Tibial nerve (tissue), 4 donors: ENCODE results near the gene RASGEF1C. TPM values are rescaled to one million over a fixed set of nuclear protein-coding genes. Genes with fewer than 3 reads are reported as not detected.

Experiments
- DNase-seq, 2 donors: peaks; one replicate each; pipeline ENCODE4 v3.0.0-alpha.2; 2019; ENCODE audit warnings: low spot score in 2 of 2
- H3K27ac ChIP-seq, 4 donors: fragments of 200-600 bp; sonication (generic) in 3 of 4; one replicate each; pipeline ENCODE4 v1.5.1; 2017 to 2019; ENCODE audit warnings: mild to moderate bottlenecking in 1 of 4
- H3K27me3 ChIP-seq, 2 donors: fragments of 200-600 bp; sonication (generic) in 1 of 2; one replicate each; pipeline versions ENCODE4 v1.5.1 to v1.6.0; 2017 to 2019
- H3K36me3 ChIP-seq, 3 donors: fragments of 200-600 bp; sonication (generic); one replicate each; pipeline ENCODE4 v1.5.1; 2018 to 2019
- H3K4me1 ChIP-seq, 4 donors: fragments of 200-600 bp; sonication (generic) in 3 of 4; one replicate each; pipeline ENCODE4 v1.5.1; 2017 to 2019
- H3K4me3 ChIP-seq, 4 donors: fragments of 200-600 bp; sonication (generic) in 3 of 4; one replicate each; pipeline ENCODE4 v1.5.1; 2017 to 2019; ENCODE audit warnings: mild to moderate bottlenecking in 1 of 4, moderate library complexity in 1 of 4
- H3K9me3 ChIP-seq, 4 donors: fragments of 200-600 bp; sonication (generic) in 3 of 4; one replicate each; pipeline ENCODE4 v1.5.1; 2017 to 2019
- CTCF ChIP-seq, 5 experiments: fragments of 200-600 bp in 3 of 5; fragments of 450-650 bp in 2 of 5; sonication (generic) in 3 of 5; IDR thresholded peaks; one replicate each; pipeline ENCODE4 v1.5.1; 2016 to 2019; ENCODE audit warnings: antibody characterized with exemption in 5 of 5, mild to moderate bottlenecking in 3 of 5, moderate library complexity in 2 of 5
- EP300 ChIP-seq, 2 donors: sonication (generic); formaldehyde crosslinking; IDR thresholded peaks; one replicate each; pipeline ENCODE4 v1.6.1; 2017; ENCODE audit warnings: antibody characterized with exemption in 2 of 2, mild to moderate bottlenecking in 1 of 2
- POLR2A ChIP-seq, 2 donors: fragments of 450-650 bp; IDR thresholded peaks; one replicate each; pipeline ENCODE4 v1.6.1; 2017; ENCODE audit warnings: antibody characterized with exemption in 2 of 2, mild to moderate bottlenecking in 2 of 2, moderate library complexity in 2 of 2
- WGBS, 2 donors: methylation state at CpG; one replicate each; pipeline ENCODE4 v1.1.5; 2018; 5-methylcytosine and 5-hydroxymethylcytosine counted together
- total RNA-seq, 4 donors: library from RNA; depleted of rRNA; stranded (reverse); fragments of >200 nt; gene quantifications; one replicate each; pipeline ENCODE4 v1.1.0, GENCODE V29; 2016

Gene RASGEF1C
- total RNA-seq, 4 donors from 2014 or later, result 2.7 to 12.0 (median 10.4) TPM

- Histone ChIP-seq H3K4me3 (no peak overlapping the region), H3K9me3 (peaks cover 0 to 22% (median 3%) of the 10 kb centered on the region in 4 donors), H3K36me3 (peaks cover 0 to 60% (median 0%) of the 10 kb centered on the region in 3 donors), H3K27me3 (no peaks in the 10 kb centered on the region), H3K27ac (no peak overlapping the region), H3K4me1 (peaks cover 0 to 7% (median 3%) of the 10 kb centered on the region in 4 donors)
- no peak for DNase-seq
- no peak for TF ChIP-seq EP300 (IDR thresholded peaks at IDR 0.05)
- no peak for TF ChIP-seq POLR2A (IDR thresholded peaks at IDR 0.05)
- TF ChIP-seq CTCF (IDR thresholded peaks at IDR 0.05), result no peak
- 82 to 90% methylated on average over 4 to 7 of the region's 7 CpGs for WGBS, 2 donors
These were observed 97.6 kb downstream of the RASGEF1C start for GRCh38 chr5:180111273-180112002.

- TF ChIP-seq CTCF (IDR thresholded peaks at IDR 0.05), result no peak
- no peak for TF ChIP-seq EP300 (IDR thresholded peaks at IDR 0.05)
- H3K4me1 ChIP-seq, result no peaks in the 10 kb centered on the region
- peaks cover 0 to 29% (median 3%) of the 10 kb centered on the region in 4 donors for H3K9me3 ChIP-seq
- WGBS, 2 donors, result 73 to 78% methylated on average over 9 of the region's 9 CpGs
- no peaks in the 10 kb centered on the region for H3K27me3 ChIP-seq
- no peak overlapping the region for H3K27ac ChIP-seq
- H3K36me3 ChIP-seq, result peaks cover 0 to 69% (median 0%) of the 10 kb centered on the region in 3 donors
- no peak overlapping the region for H3K4me3 ChIP-seq
- DNase-seq, result no peak
These were observed 99.1 kb downstream of the RASGEF1C start for GRCh38 chr5:180109920-180110319.

- no peak overlapping the region for H3K27ac ChIP-seq
These were observed 102.0 kb downstream of the RASGEF1C start for GRCh38 chr5:180107005-180107404.

GRCh38 chr5:180105827-180106312 is 103.1 kb downstream of the RASGEF1C start:
- Histone ChIP-seq H3K27ac (no peak overlapping the region), H3K4me3 (no peak overlapping the region), H3K4me1 (no peaks in the 10 kb centered on the region), H3K27me3 (no peaks in the 10 kb centered on the region), H3K36me3 (peaks cover 0 to 57% (median 0%) of the 10 kb centered on the region in 3 donors), H3K9me3 (peaks cover 0 to 29% (median 3%) of the 10 kb centered on the region in 4 donors)
- WGBS, 2 donors, result 86 to 87% methylated on average over 5 of the region's 5 CpGs
- DNase-seq, result no peak
- TF ChIP-seq EP300 (IDR thresholded peaks at IDR 0.05) (no peak), CTCF (IDR thresholded peaks at IDR 0.05) (no peak)

More at GRCh38 chr5:180107005-180107404, 102.0 kb downstream of the RASGEF1C start:
- Histone ChIP-seq H3K4me1 (no peaks in the 10 kb centered on the region), H3K36me3 (peaks cover 0 to 57% (median 0%) of the 10 kb centered on the region in 3 donors), H3K9me3 (peaks cover 0 to 29% (median 3%) of the 10 kb centered on the region in 4 donors), H3K4me3 (no peak overlapping the region), H3K27me3 (no peaks in the 10 kb centered on the region)
- DNase-seq, result no peak
- WGBS, 2 donors, result 94 to 100% methylated on average over 1 of the region's 1 CpG
- no peak for TF ChIP-seq CTCF (IDR thresholded peaks at IDR 0.05)
- no peak for TF ChIP-seq POLR2A (IDR thresholded peaks at IDR 0.05)
- TF ChIP-seq EP300 (IDR thresholded peaks at IDR 0.05), result no peak

GRCh38 chr5:180104168-180104530 is 104.9 kb downstream of the RASGEF1C start:
- 91 to 98% methylated on average over 3 of the region's 3 CpGs for WGBS, 2 donors
- no peaks in the 10 kb centered on the region for H3K27me3 ChIP-seq
- no peak for TF ChIP-seq POLR2A (IDR thresholded peaks at IDR 0.05)
- TF ChIP-seq CTCF (IDR thresholded peaks at IDR 0.05), result no peak
- no peak for TF ChIP-seq EP300 (IDR thresholded peaks at IDR 0.05)
- peaks cover 0 to 29% (median 3%) of the 10 kb centered on the region in 4 donors for H3K9me3 ChIP-seq
- no peak overlapping the region for H3K27ac ChIP-seq
- H3K36me3 ChIP-seq, result peaks cover 0 to 58% (median 0%) of the 10 kb centered on the region in 3 donors
- H3K4me1 ChIP-seq, result no peaks in the 10 kb centered on the region
- DNase-seq, result no peak
- H3K4me3 ChIP-seq, result no peak overlapping the region
